Effector CD8-positive, alpha-beta T cell (primary cell): Measurements from ENCODE around the gene PHYHIPL.

Experiments used
- DNase-seq: peaks from one replicate; lab custom pipeline; 2025; lab: John Stamatoyannopoulos, UW
- total RNA-seq, 4 experiments: gene quantifications; one replicate each; lab custom pipeline; 2026; lab: John Stamatoyannopoulos, UW

PHYHIPL gene
- total RNA-seq: 0 to 0.18 (median 0) reads per million in 4 experiments

- DNase-seq: no peak
These were observed at the start of gene PHYHIPL for GRCh38 chr10:59176241-59177030. Gene PHYHIPL, plus strand, starts transcription at chr10:59176643. Its CDS starts 211 bp downstream, at chr10:59176854.

- no peak for DNase-seq
These were observed 49.5 kb upstream of the PHYHIPL start for GRCh38 chr10:59126991-59127390.

GRCh38 chr10:59127991-59128390 is 48.5 kb upstream of the PHYHIPL start:
- no peak for DNase-seq

- DNase-seq: no peak
These were observed 46.6 kb upstream of the PHYHIPL start for GRCh38 chr10:59129867-59130266.

- DNase-seq: no peak
These were observed 44.8 kb upstream of the PHYHIPL start for GRCh38 chr10:59131666-59132065.

GRCh38 chr10:59133841-59134593 is 42.4 kb upstream of the PHYHIPL start:
- DNase-seq: no peak

GRCh38 chr10:59134785-59135184 is 41.7 kb upstream of the PHYHIPL start:
- DNase-seq: no peak

- no peak for DNase-seq
These were observed 41.2 kb upstream of the PHYHIPL start for GRCh38 chr10:59135275-59135674.

- DNase-seq: no peak
These were observed 38.4 kb upstream of the PHYHIPL start for GRCh38 chr10:59138052-59138451.

- no peak for DNase-seq
These were observed 32.9 kb upstream of the PHYHIPL start for GRCh38 chr10:59143544-59143943.

- no peak for DNase-seq
These were observed 27.7 kb upstream of the PHYHIPL start for GRCh38 chr10:59148701-59149100.

- DNase-seq: no peak
These were observed 20.9 kb upstream of the PHYHIPL start for GRCh38 chr10:59155556-59155955.

- DNase-seq: no peak
These were observed 8.9 kb upstream of the PHYHIPL start for GRCh38 chr10:59167512-59167911.

GRCh38 chr10:59172567-59172966 is 3.9 kb upstream of the PHYHIPL start:
- no peak for DNase-seq

- DNase-seq: no peak
These were observed 3.0 kb upstream of the PHYHIPL start for GRCh38 chr10:59173414-59173813.

GRCh38 chr10:59175538-59176240 is 754 bp upstream of the PHYHIPL start:
- no peak for DNase-seq

- no peak for DNase-seq
These were observed 771 bp downstream of the PHYHIPL start for GRCh38 chr10:59177031-59177797.

GRCh38 chr10:59177836-59178235 is 1.4 kb downstream of the PHYHIPL start:
- DNase-seq: no peak

- DNase-seq: no peak
These were observed 2.6 kb downstream of the PHYHIPL start for GRCh38 chr10:59179068-59179467.

- DNase-seq: no peak
These were observed 4.3 kb downstream of the PHYHIPL start for GRCh38 chr10:59180689-59181270.

GRCh38 chr10:59181668-59182067 is 5.2 kb downstream of the PHYHIPL start:
- DNase-seq: no peak
